Endothelial cell of umbilical vein (primary cell): ENCODE data around the gene CFAP46. TPM values are rescaled to one million over a fixed set of nuclear protein-coding genes. Genes with fewer than 3 reads are reported as not detected.

Experiments
- BruUV-seq: library from RNA; stranded (reverse); fragments of 400-500 nt; replicated peaks from 2 replicates; lab custom pipeline; 2021; lab: Mats Ljungman, UMichigan
- CTCF ChIA-PET: fragments of 300-600, 350-600 bp; sonication (Branson Sonifier 250); formaldehyde crosslinking; loops from one replicate; lab custom pipeline; 2021; ENCODE audit warnings: antibody characterized with exemption, inconsistent platforms; lab: Charles Lee
- POLR2A ChIA-PET: fragments of 300-600, 350-600 bp; sonication (Branson Sonifier 250); formaldehyde crosslinking; loops from one replicate; lab custom pipeline; 2021; ENCODE audit warnings: antibody characterized with exemption, inconsistent platforms; lab: Charles Lee
- DNase-seq: peaks from one replicate; pipeline ENCODE4 v3.0.0-alpha.2; 2011; ENCODE audit warnings: low read depth, low spot score
- FAIRE-seq: peaks from 2 replicates; lab custom pipeline; 2011; peaks lifted over from hg19 to GRCh38; lab: Jason Lieb, UNC
- H2AFZ ChIP-seq: 2 replicates; pipeline ENCODE4 v1.6.0; 2012; ENCODE audit warnings: low read depth, low read length, control low read depth, inconsistent platforms
- H3K27ac ChIP-seq: 2 replicates; pipeline ENCODE4 v1.5.1; 2011; ENCODE audit warnings: low read depth, mild to moderate bottlenecking, control low read depth, low read length, moderate library complexity; ENCODE audit not compliant: insufficient read depth
- H3K27me3 ChIP-seq, 2 experiments: 2 replicates each; pipeline versions ENCODE4 v1.6.0 to v1.6.1; 2011; ENCODE audit warnings: low read length in 2 of 2, mixed read lengths in 1 of 2; ENCODE audit not compliant: control insufficient read depth in 2 of 2, insufficient read depth in 2 of 2
- H3K36me3 ChIP-seq, 2 experiments: 2 replicates in 1 of 2; 3 replicates in 1 of 2; pipeline ENCODE4 v1.5.1; 2011; ENCODE audit warnings: low read length in 2 of 2, mild to moderate bottlenecking in 1 of 2, moderate library complexity in 1 of 2; ENCODE audit not compliant: control insufficient read depth in 2 of 2, insufficient read depth in 2 of 2; ENCODE audit errors: extremely low read depth in 1 of 2
- H3K4me1 ChIP-seq: 3 replicates; pipeline ENCODE4 v1.5.1; 2011; ENCODE audit warnings: mild to moderate bottlenecking, low read length; ENCODE audit not compliant: control insufficient read depth, insufficient read depth; ENCODE audit errors: extremely low read depth
- H3K4me2 ChIP-seq: 2 replicates; pipeline ENCODE4 v1.6.1; 2011; ENCODE audit warnings: low read length, control low read depth, mixed read lengths; ENCODE audit not compliant: insufficient read depth
- H3K4me3 ChIP-seq, 3 experiments: fragments of 200-600 bp in 1 of 3; sonication (generic), shearing (Covaris generic) in 1 of 3; replicated peaks in 1 of 3; 2 replicates each; pipeline ENCODE4 v1.5.1; 2011 to 2016; ENCODE audit warnings: control low read depth in 3 of 3, low read length in 3 of 3, mild to moderate bottlenecking in 2 of 3, inconsistent platforms in 1 of 3, low read depth in 1 of 3, moderate library complexity in 1 of 3; ENCODE audit not compliant: insufficient read depth in 1 of 3
- H3K79me2 ChIP-seq: 2 replicates; pipeline ENCODE4 v1.6.0; 2012; ENCODE audit warnings: low read length, inconsistent platforms; ENCODE audit not compliant: control insufficient read depth, insufficient read depth
- H3K9ac ChIP-seq: replicated peaks from 2 replicates; pipeline ENCODE3; 2011; ENCODE audit warnings: low read length, control low read depth; ENCODE audit not compliant: insufficient read depth; ENCODE audit errors: extremely low read depth
- H3K9me1 ChIP-seq: replicated peaks from 3 replicates; pipeline ENCODE4 v1.6.0; 2011; ENCODE audit warnings: mild to moderate bottlenecking, low read length; ENCODE audit not compliant: control insufficient read depth, insufficient read depth; ENCODE audit errors: extremely low read depth
- H3K9me3 ChIP-seq: replicated peaks from 2 replicates; pipeline ENCODE4 v1.5.1; 2012; ENCODE audit warnings: low read length, inconsistent platforms; ENCODE audit not compliant: control insufficient read depth, insufficient read depth
- H4K20me1 ChIP-seq: replicated peaks from 2 replicates; pipeline ENCODE3; 2011; ENCODE audit warnings: mild to moderate bottlenecking, low read length; ENCODE audit not compliant: control insufficient read depth, insufficient read depth; ENCODE audit errors: extremely low read depth
- EZH2 ChIP-seq: IDR thresholded peaks from 2 replicates; pipeline ENCODE4 v1.6.1; 2012; ENCODE audit warnings: borderline replicate concordance, low read depth, mild to moderate bottlenecking, moderate library complexity, low read length, inconsistent platforms; ENCODE audit not compliant: severe bottlenecking
- FOS ChIP-seq: IDR thresholded peaks from 2 replicates; pipeline ENCODE4 v1.6.1; 2011; ENCODE audit warnings: mild to moderate bottlenecking, low read length, moderate library complexity, borderline replicate concordance; ENCODE audit not compliant: insufficient read depth
- GATA2 ChIP-seq: IDR thresholded peaks from 2 replicates; pipeline ENCODE4 v1.7.0; 2011; ENCODE audit warnings: low read depth, mild to moderate bottlenecking, moderate library complexity, mixed read lengths, low read length; ENCODE audit not compliant: insufficient read length, insufficient read depth
- JUN ChIP-seq: IDR thresholded peaks from 2 replicates; pipeline ENCODE4 v1.6.1; 2011; ENCODE audit warnings: borderline replicate concordance, low read depth; ENCODE audit not compliant: insufficient read length, insufficient read depth
- MYC ChIP-seq: IDR thresholded peaks from one replicate; pipeline ENCODE4 v1.6.1; 2011; ENCODE audit warnings: mild to moderate bottlenecking, low read depth, low read length
- POLR2A ChIP-seq: IDR thresholded peaks from 2 replicates; pipeline ENCODE4 v1.6.1; 2012; ENCODE audit warnings: low read depth, mild to moderate bottlenecking, control low read depth, low read length
- POLR2AphosphoS5 ChIP-seq: IDR thresholded peaks from 2 replicates; pipeline ENCODE4 v1.6.1; 2012; ENCODE audit warnings: low read depth, mild to moderate bottlenecking, control low read depth, low read length, moderate library complexity; ENCODE audit not compliant: insufficient read depth
- dilution Hi-C: fragments of 300-500 bp; cut with MboI; formaldehyde crosslinking; loops from one replicate; pipeline ENCODE4 v1.15.0; 2019; ENCODE audit warnings: low sequenced_read_pairs; ENCODE audit not compliant: extremely low pct_ligation_motif_present
- intact Hi-C: fragments of 100-400 bp; cut with micrococcal nuclease; formaldehyde crosslinking; loops from one replicate; pipeline ENCODE4 v1.10.0; 2022
- polyA plus RNA-seq, 4 experiments: library from polyadenylated mRNA; depleted of rRNA in 3 of 4; stranded (reverse) in 3 of 4; unstranded in 1 of 4; fragments of >200 nt; gene quantifications; 2 replicates each; pipeline versions ENCODE4 v1.2.1 to v1.2.3, GENCODE V29; 2011 to 2012; ENCODE audit warnings: missing spikeins in 1 of 4
- total RNA-seq: library from RNA; stranded (reverse); gene quantifications from 2 replicates; pipeline ENCODE4 v1.2.3, GENCODE V29; 2021
- TF ChIP-seq, protein P1 (sequence below): IDR thresholded peaks from 2 replicates; pipeline ENCODE4 v1.6.1; 2011; ENCODE audit not compliant: insufficient read depth, insufficient read length
- TF ChIP-seq, protein P2 (sequence below), 2 donors: IDR thresholded peaks; 1 replicate in 1 of 2; 2 replicates in 1 of 2; pipeline ENCODE4 v1.5.1; 2011; ENCODE audit warnings: low read length in 2 of 2, mild to moderate bottlenecking in 2 of 2, moderate library complexity in 2 of 2, control low read depth in 1 of 2, inconsistent platforms in 1 of 2, low read depth in 1 of 2; ENCODE audit not compliant: insufficient read depth in 1 of 2; ENCODE audit errors: extremely low read depth in 1 of 2

Gene CFAP46
- total and polyA plus RNA-seq, 2 donors (not counting 3 experiments of a cell fraction or from before 2014, with no cell fraction given), result 0.75 to 0.98 TPM

DNA sequence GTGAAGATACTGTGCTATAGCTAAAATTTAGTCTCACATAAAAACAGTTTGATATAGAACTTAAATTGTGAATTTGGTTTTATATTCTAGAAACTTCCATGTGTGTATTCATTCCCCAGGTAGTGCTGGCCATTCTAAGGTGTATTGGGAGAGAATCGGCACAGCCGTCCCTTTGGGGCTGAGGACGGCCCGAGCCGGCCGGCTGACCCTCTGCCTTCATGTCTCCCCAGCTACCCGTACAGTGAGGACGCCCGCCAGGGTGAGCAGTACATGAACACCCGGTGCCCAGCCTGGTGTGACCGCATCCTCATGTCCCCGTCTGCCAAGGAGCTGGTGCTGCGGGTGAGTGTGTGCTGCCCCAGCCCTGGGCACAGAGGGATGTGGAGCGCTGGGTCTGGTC is 164.9 kb downstream of the CFAP46 start:
- no peak overlapping the region for H3K9ac ChIP-seq
- H3K27me3 ChIP-seq, result no peaks in the 10 kb centered on the region
- H3K9me3 ChIP-seq, result no peaks in the 10 kb centered on the region
- H3K4me3 ChIP-seq, result no peak overlapping the region
- H4K20me1 ChIP-seq, result no peaks in the 10 kb centered on the region
- H3K27ac ChIP-seq, result no peak overlapping the region
- no peak overlapping the region for H2AFZ ChIP-seq
- DNase-seq, result no peak
- dilution Hi-C loops (no loop called here), intact Hi-C loops (no loop called here)
- TF ChIP-seq GATA2 (no peak), MYC (no peak), FOS (no peak), POLR2AphosphoS5 (no peak), POLR2A (no peak), EZH2 (no peak), JUN (no peak)
- TF ChIP-seq, protein P1, sequence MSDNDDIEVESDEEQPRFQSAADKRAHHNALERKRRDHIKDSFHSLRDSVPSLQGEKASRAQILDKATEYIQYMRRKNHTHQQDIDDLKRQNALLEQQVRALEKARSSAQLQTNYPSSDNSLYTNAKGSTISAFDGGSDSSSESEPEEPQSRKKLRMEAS, result no peak
- TF ChIP-seq, protein P2, sequence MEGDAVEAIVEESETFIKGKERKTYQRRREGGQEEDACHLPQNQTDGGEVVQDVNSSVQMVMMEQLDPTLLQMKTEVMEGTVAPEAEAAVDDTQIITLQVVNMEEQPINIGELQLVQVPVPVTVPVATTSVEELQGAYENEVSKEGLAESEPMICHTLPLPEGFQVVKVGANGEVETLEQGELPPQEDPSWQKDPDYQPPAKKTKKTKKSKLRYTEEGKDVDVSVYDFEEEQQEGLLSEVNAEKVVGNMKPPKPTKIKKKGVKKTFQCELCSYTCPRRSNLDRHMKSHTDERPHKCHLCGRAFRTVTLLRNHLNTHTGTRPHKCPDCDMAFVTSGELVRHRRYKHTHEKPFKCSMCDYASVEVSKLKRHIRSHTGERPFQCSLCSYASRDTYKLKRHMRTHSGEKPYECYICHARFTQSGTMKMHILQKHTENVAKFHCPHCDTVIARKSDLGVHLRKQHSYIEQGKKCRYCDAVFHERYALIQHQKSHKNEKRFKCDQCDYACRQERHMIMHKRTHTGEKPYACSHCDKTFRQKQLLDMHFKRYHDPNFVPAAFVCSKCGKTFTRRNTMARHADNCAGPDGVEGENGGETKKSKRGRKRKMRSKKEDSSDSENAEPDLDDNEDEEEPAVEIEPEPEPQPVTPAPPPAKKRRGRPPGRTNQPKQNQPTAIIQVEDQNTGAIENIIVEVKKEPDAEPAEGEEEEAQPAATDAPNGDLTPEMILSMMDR (IDR thresholded peaks at IDR 0.05; ENCODE audit: extremely low read depth in 1 of 2, insufficient read depth in 1 of 2, low read depth in 1 of 2, low read length in 2 of 2), result no peak
- H3K36me3 ChIP-seq, result no peaks in the 10 kb centered on the region
- BruUV-seq, result no TSS peak
- H3K9me1 ChIP-seq, result no peaks in the 10 kb centered on the region
- ChIA-PET POLR2A (no interaction called here), CTCF (no interaction called here)
- H3K79me2 ChIP-seq, result no peaks in the 10 kb centered on the region
- H3K4me2 ChIP-seq, result no peak overlapping the region
- FAIRE-seq, result no peak
- H3K4me1 ChIP-seq, result no peaks in the 10 kb centered on the region
